HAP-1 (cell line): ENCODE results near the gene PTPRG.

Experiments
- DNase-seq, 2 experiments: peaks; one replicate each; pipeline ENCODE4 v3.0.0-alpha.2; 2016 to 2020; ENCODE audit warnings: low spot score in 2 of 2
- H3K27me3 ChIP-seq: fragments of 250-450 bp; sonication (Bioruptor Pico); 2 replicates; pipeline ENCODE4 v1.5.1; 2020; ENCODE audit warnings: low read depth, mild to moderate bottlenecking, moderate library complexity
- H3K36me3 ChIP-seq: fragments of 250-450 bp; sonication (Bioruptor Pico); replicated peaks from 2 replicates; pipeline ENCODE4 v1.5.1; 2020; ENCODE audit warnings: mild to moderate bottlenecking
- H3K4me1 ChIP-seq: fragments of 250-450 bp; sonication (Bioruptor Pico); 2 replicates; pipeline ENCODE4 v1.5.1; 2020; ENCODE audit warnings: mild to moderate bottlenecking
- H3K4me3 ChIP-seq: fragments of 250-450 bp; sonication (Bioruptor Pico); 2 replicates; pipeline ENCODE4 v1.5.1; 2020; ENCODE audit warnings: mild to moderate bottlenecking, moderate library complexity
- H3K9me3 ChIP-seq: fragments of 250-450 bp; sonication (Bioruptor Pico); 2 replicates; pipeline ENCODE4 v1.5.1; 2020; ENCODE audit warnings: mild to moderate bottlenecking, moderate library complexity
- in situ Hi-C: fragments of 300-500 bp; cut with MboI; formaldehyde crosslinking; loops from 3 replicates; pipeline ENCODE4 v1.14.3; 2020; ENCODE audit warnings: low sequenced_read_pairs, inconsistent platforms, mixed read lengths

The PTPRG gene

GRCh38 chr3:61903931-61904657 lies 342.7 kb downstream of the PTPRG start:
- in situ Hi-C loops: no loop called here
- Histone ChIP-seq H3K36me3 (no peaks in the 10 kb centered on the region), H3K27me3 (no peaks in the 10 kb centered on the region), H3K9me3 (no peaks in the 10 kb centered on the region), H3K4me1 (peaks cover 3% of the 10 kb centered on the region), H3K4me3 (no peak overlapping the region)
- DNase-seq: peak in 1 of 2 experiments; percentile 23

GRCh38 chr3:61907210-61907795 lies 345.9 kb downstream of the PTPRG start:
- Histone ChIP-seq H3K9me3 (no peaks in the 10 kb centered on the region), H3K4me1 (peaks cover 10% of the 10 kb centered on the region), H3K36me3 (no peaks in the 10 kb centered on the region), H3K4me3 (no peak overlapping the region), H3K27me3 (no peaks in the 10 kb centered on the region)
- no peak for DNase-seq
- in situ Hi-C loops: no loop called here

- no peak for DNase-seq
- H3K27me3 ChIP-seq: no peaks in the 10 kb centered on the region
Measured at GRCh38 chr3:61908382-61908781, 347.0 kb downstream of the PTPRG start.

GRCh38 chr3:61910732-61911131 lies 349.4 kb downstream of the PTPRG start:
- no peak for DNase-seq
- in situ Hi-C loops: no loop called here
- Histone ChIP-seq H3K36me3 (no peaks in the 10 kb centered on the region), H3K4me1 (peaks cover 19% of the 10 kb centered on the region), H3K9me3 (no peaks in the 10 kb centered on the region), H3K27me3 (no peaks in the 10 kb centered on the region), H3K4me3 (no peak overlapping the region)

More at GRCh38 chr3:61908382-61908781, 347.0 kb downstream of the PTPRG start:
- peaks cover 10% of the 10 kb centered on the region for H3K4me1 ChIP-seq
- no peak overlapping the region for H3K4me3 ChIP-seq
- no peaks in the 10 kb centered on the region for H3K9me3 ChIP-seq
- H3K36me3 ChIP-seq: no peaks in the 10 kb centered on the region
- in situ Hi-C loops: no loop called here

GRCh38 chr3:61912158-61912557 lies 350.8 kb downstream of the PTPRG start:
- Histone ChIP-seq H3K9me3 (no peaks in the 10 kb centered on the region), H3K4me1 (peaks cover 22% of the 10 kb centered on the region), H3K36me3 (no peaks in the 10 kb centered on the region), H3K27me3 (no peaks in the 10 kb centered on the region), H3K4me3 (no peak overlapping the region)
- no peak for DNase-seq
- in situ Hi-C loops: no loop called here

- in situ Hi-C loops: no loop called here
- Histone ChIP-seq H3K27me3 (no peaks in the 10 kb centered on the region), H3K4me1 (peaks cover 19% of the 10 kb centered on the region), H3K36me3 (no peaks in the 10 kb centered on the region), H3K4me3 (no peak overlapping the region), H3K9me3 (no peaks in the 10 kb centered on the region)
- no peak for DNase-seq
Measured at GRCh38 chr3:61913701-61914100, 352.3 kb downstream of the PTPRG start.

- in situ Hi-C loops: no loop called here
- no peak for DNase-seq
- Histone ChIP-seq H3K4me3 (no peak overlapping the region), H3K27me3 (no peaks in the 10 kb centered on the region), H3K9me3 (no peaks in the 10 kb centered on the region), H3K36me3 (no peaks in the 10 kb centered on the region), H3K4me1 (peaks cover 19% of the 10 kb centered on the region)
Measured at GRCh38 chr3:61914276-61914675, 352.9 kb downstream of the PTPRG start.

- Histone ChIP-seq H3K27me3 (no peaks in the 10 kb centered on the region), H3K4me3 (no peak overlapping the region), H3K9me3 (no peaks in the 10 kb centered on the region), H3K4me1 (peaks cover 19% of the 10 kb centered on the region), H3K36me3 (no peaks in the 10 kb centered on the region)
- in situ Hi-C loops: no loop called here
- no peak for DNase-seq
Measured at GRCh38 chr3:61915296-61915695, 353.9 kb downstream of the PTPRG start.

- Histone ChIP-seq H3K4me1 (peaks cover 12% of the 10 kb centered on the region), H3K9me3 (no peaks in the 10 kb centered on the region), H3K36me3 (no peaks in the 10 kb centered on the region), H3K4me3 (no peak overlapping the region), H3K27me3 (no peaks in the 10 kb centered on the region)
- in situ Hi-C loops: no loop called here
- DNase-seq: no peak
Measured at GRCh38 chr3:61919371-61919770, 358.0 kb downstream of the PTPRG start.

GRCh38 chr3:61922118-61922517 lies 360.7 kb downstream of the PTPRG start:
- H3K4me3 ChIP-seq: no peak overlapping the region
- H3K9me3 ChIP-seq: no peaks in the 10 kb centered on the region
- no peaks in the 10 kb centered on the region for H3K36me3 ChIP-seq
- in situ Hi-C loops: no loop called here
- H3K4me1 ChIP-seq: no peaks in the 10 kb centered on the region; the same call in 1 of the 2 replicates
- H3K27me3 ChIP-seq: no peaks in the 10 kb centered on the region
- no peak for DNase-seq

- Histone ChIP-seq H3K4me1 (no peaks in the 10 kb centered on the region), H3K36me3 (no peaks in the 10 kb centered on the region)
- in situ Hi-C loops: no loop called here
Measured at GRCh38 chr3:61924090-61924735, 362.8 kb downstream of the PTPRG start.

GRCh38 chr3:61924991-61925390 lies 363.6 kb downstream of the PTPRG start:
- no peaks in the 10 kb centered on the region for H3K27me3 ChIP-seq
- no peak overlapping the region for H3K4me3 ChIP-seq
- no peaks in the 10 kb centered on the region for H3K9me3 ChIP-seq
- H3K36me3 ChIP-seq: no peaks in the 10 kb centered on the region
- no peak for DNase-seq
- no peaks in the 10 kb centered on the region for H3K4me1 ChIP-seq
- in situ Hi-C loops: no loop called here

More at GRCh38 chr3:61924090-61924735, 362.8 kb downstream of the PTPRG start:
- Histone ChIP-seq H3K9me3 (no peaks in the 10 kb centered on the region), H3K4me3 (no peak overlapping the region), H3K27me3 (no peaks in the 10 kb centered on the region)
- no peak for DNase-seq

GRCh38 chr3:61925721-61926120 lies 364.4 kb downstream of the PTPRG start:
- Histone ChIP-seq H3K4me1 (no peaks in the 10 kb centered on the region), H3K9me3 (no peaks in the 10 kb centered on the region), H3K4me3 (no peak overlapping the region), H3K27me3 (no peaks in the 10 kb centered on the region), H3K36me3 (no peaks in the 10 kb centered on the region)
- no peak for DNase-seq
- in situ Hi-C loops: no loop called here

- H3K4me3 ChIP-seq: no peak overlapping the region
- in situ Hi-C loops: no loop called here
- no peaks in the 10 kb centered on the region for H3K27me3 ChIP-seq
- H3K4me1 ChIP-seq: no peaks in the 10 kb centered on the region
- no peaks in the 10 kb centered on the region for H3K36me3 ChIP-seq
- no peaks in the 10 kb centered on the region for H3K9me3 ChIP-seq
- DNase-seq: no peak
Measured at GRCh38 chr3:61926923-61927322, 365.6 kb downstream of the PTPRG start.
